A673 (cell line): Measurements from ENCODE around the gene TMEM212.

Experiments used
- CTCF ChIP-seq: fragments of 300-800, 200-600 bp; sonication (generic); conservative IDR thresholded peaks from 2 replicates; pipeline ENCODE4 v1.5.1; 2017; ENCODE audit warnings: low read depth, mild to moderate bottlenecking, antibody characterized with exemption, low read length, moderate library complexity, mixed read lengths
- EZH2 ChIP-seq: fragments of 200-600 bp; sonication (generic); IDR thresholded peaks from 2 replicates; pipeline ENCODE4 v1.6.1; 2017; ENCODE audit warnings: borderline replicate concordance, low read depth, mild to moderate bottlenecking, mixed read lengths, antibody characterized with exemption, low read length; ENCODE audit not compliant: poor library complexity, severe bottlenecking

- TF ChIP-seq CTCF (no peak), EZH2 (no peak)
These were observed 6.6 kb downstream of the TMEM212 start for GRCh38 chr3:171849617-171850319.
